Glomerular visceral epithelial cell (primary cell): ENCODE measurements around the gene HOMEZ.
"Not testable (repeated sequence)": the region's sequence is repeated elsewhere in the genome, so short reads cannot be mapped to it uniquely, and the experiment has no call there.

ENCODE experiments used
- DNase-seq: peaks from one replicate; pipeline ENCODE4 v3.0.0-alpha.2; 2016; ENCODE audit errors: extremely low spot score

HOMEZ gene

GRCh38 chr14:23286020-23286901 is at the start of gene HOMEZ:
Gene HOMEZ (minus strand): TSS chr14:23286132. CDS start chr14:23285952, 180 bp downstream.
- DNase-seq, result peak; percentile 99

GRCh38 chr14:23335623-23336022 is 49.7 kb upstream of the HOMEZ start:
- DNase-seq, result no peak

GRCh38 chr14:23327947-23328744 is 42.2 kb upstream of the HOMEZ start:
- DNase-seq, result peak; percentile 75

GRCh38 chr14:23326491-23327332 is 40.8 kb upstream of the HOMEZ start:
- no peak for DNase-seq

- not testable (repeated sequence) for DNase-seq
These were observed 39.8 kb upstream of the HOMEZ start for GRCh38 chr14:23325746-23326145.

GRCh38 chr14:23324993-23325392 is 39.1 kb upstream of the HOMEZ start:
- no peak for DNase-seq

GRCh38 chr14:23324455-23324846 is 38.5 kb upstream of the HOMEZ start:
- DNase-seq, result no peak

- no peak for DNase-seq
These were observed 38.0 kb upstream of the HOMEZ start for GRCh38 chr14:23323838-23324454.

- DNase-seq, result no peak
These were observed 36.9 kb upstream of the HOMEZ start for GRCh38 chr14:23322568-23323517.

GRCh38 chr14:23321572-23322547 is 35.9 kb upstream of the HOMEZ start:
- peak; percentile 58 for DNase-seq

- peak; percentile 100 for DNase-seq
These were observed 34.9 kb upstream of the HOMEZ start, which contains the start of gene PABPN1 for GRCh38 chr14:23320584-23321571. Gene PABPN1 (plus strand): TSS chr14:23321457. CDS start chr14:23321470, 13 bp downstream.

GRCh38 chr14:23319746-23320583 is 34.0 kb upstream of the HOMEZ start:
- no peak for DNase-seq

- no peak for DNase-seq
These were observed 30.4 kb upstream of the HOMEZ start for GRCh38 chr14:23316300-23316699.

- DNase-seq, result no peak
These were observed 24.6 kb upstream of the HOMEZ start for GRCh38 chr14:23310546-23310945.

- no peak for DNase-seq
These were observed 23.0 kb upstream of the HOMEZ start for GRCh38 chr14:23308721-23309445.
